GM12892 (cell line): Measurements from ENCODE around the gene RNF212B.

Source experiments
- POLR2A ChIP-seq: IDR thresholded peaks from 2 replicates; pipeline ENCODE4 v1.6.1; 2011; ENCODE audit warnings: low read depth, low read length, control low read depth
- POLR2AphosphoS5 ChIP-seq: IDR thresholded peaks from 2 replicates; pipeline ENCODE4 v1.6.1; 2011; ENCODE audit warnings: low read depth, low read length, control low read depth

- TF ChIP-seq POLR2A (no peak), POLR2AphosphoS5 (no peak)
These were observed 8.9 kb upstream of the RNF212B start for GRCh38 chr14:23228812-23229211.
